HCT116 (cell line): Measurements from ENCODE around the gene GNB1. TPM values are rescaled to one million over a fixed set of nuclear protein-coding genes. Genes with fewer than 3 reads are reported as not detected.

Source experiments
- ATAC-seq: fragments of 200-7000 bp; cut with Tn5 transposase; 2 replicates; pipeline ENCODE4 v1.9.1; 2020; ENCODE audit warnings: mild to moderate bottlenecking, moderate library complexity
- BruUV-seq: library from RNA; stranded (reverse); fragments of 400-500 nt; replicated peaks from 2 replicates; lab custom pipeline; 2021; lab: Mats Ljungman, UMichigan
- CTCF ChIA-PET: fragments of 300-600 bp; sonication (Branson Sonifier 250); formaldehyde crosslinking; loops from one replicate; lab custom pipeline; 2021; ENCODE audit warnings: antibody characterized with exemption; lab: Charles Lee
- POLR2A ChIA-PET: fragments of 300-600, 350-600 bp; sonication (Branson Sonifier 250); formaldehyde crosslinking; loops from one replicate; lab custom pipeline; 2021; ENCODE audit warnings: antibody characterized with exemption; lab: Charles Lee
- RAD21 ChIA-PET, 2 experiments: fragments of 300-600 bp; sonication (Branson Sonifier 250); formaldehyde crosslinking; loops; one replicate each; lab custom pipeline; 2023; ENCODE audit warnings: low total read pairs in 2 of 2; ENCODE audit not compliant: uncharacterized antibody in 2 of 2, unreplicated experiment in 2 of 2, low non-redundant PET in 1 of 2; lab: Charles Lee
- DNase-seq: peaks from one replicate; pipeline ENCODE4 v3.0.0-alpha.2; 2010; ENCODE audit warnings: low read depth, low spot score
- H2AFZ ChIP-seq: fragments of 200-600 bp; shearing (Covaris generic), sonication (generic); 2 replicates; pipeline ENCODE4 v1.6.1; 2017; ENCODE audit warnings: low read depth, mixed run types, mixed read lengths, antibody characterized with exemption, low read length; ENCODE audit not compliant: poor library complexity, severe bottlenecking
- H3K27ac ChIP-seq: 2 replicates; pipeline ENCODE4 v1.5.1; 2012; ENCODE audit warnings: low read depth, low read length
- H3K27me3 ChIP-seq: fragments of 200-600 bp; sonication (generic); 2 replicates; pipeline ENCODE4 v1.6.1; 2016; ENCODE audit warnings: mixed run types, low read length, mixed read lengths; ENCODE audit not compliant: insufficient read depth
- H3K36me3 ChIP-seq, 2 experiments: fragments of 200-500 bp in 1 of 2; fragments of 200-600 bp in 1 of 2; sonication (Bioruptor generic) in 1 of 2; sonication (generic) in 1 of 2; 2 replicates each; pipeline versions ENCODE4 v1.5.1 to v1.6.1; 2014 to 2016; ENCODE audit warnings: low read length in 2 of 2, inconsistent platforms in 1 of 2, mixed read lengths in 1 of 2, mixed run types in 1 of 2; ENCODE audit not compliant: insufficient read depth in 2 of 2, control insufficient read depth in 1 of 2
- H3K4me1 ChIP-seq, 2 experiments: fragments of 200-600 bp in 1 of 2; sonication (generic) in 1 of 2; 2 replicates each; pipeline versions ENCODE4 v1.5.1 to v1.6.1; 2012 to 2017; ENCODE audit warnings: low read length in 2 of 2, inconsistent platforms in 1 of 2, mild to moderate bottlenecking in 1 of 2, mixed read lengths in 1 of 2, mixed run types in 1 of 2, moderate library complexity in 1 of 2; ENCODE audit not compliant: insufficient read depth in 2 of 2, control insufficient read depth in 1 of 2
- H3K4me2 ChIP-seq: fragments of 200-600 bp; sonication (generic); 2 replicates; pipeline ENCODE4 v1.6.1; 2017; ENCODE audit warnings: mixed run types, low read length, mixed read lengths
- H3K4me3 ChIP-seq, 2 experiments: fragments of 200-600 bp in 1 of 2; sonication (generic) in 1 of 2; replicated peaks in 1 of 2; 2 replicates each; pipeline ENCODE4 v1.5.1; 2011 to 2016; ENCODE audit warnings: low read length in 2 of 2, control low read depth in 1 of 2, low read depth in 1 of 2, mild to moderate bottlenecking in 1 of 2, mixed read lengths in 1 of 2, mixed run types in 1 of 2
- H3K79me2 ChIP-seq: fragments of 200-600 bp; sonication (generic); 2 replicates; pipeline ENCODE4 v1.6.1; 2017; ENCODE audit warnings: mild to moderate bottlenecking, mixed run types, low read length, moderate library complexity, mixed read lengths; ENCODE audit not compliant: insufficient read depth
- H3K9ac ChIP-seq: fragments of 200-600 bp; sonication (generic); 2 replicates; pipeline ENCODE4 v1.6.1; 2016; ENCODE audit warnings: low read length, mixed read lengths
- H3K9me2 ChIP-seq: fragments of 200-600 bp; sonication (generic), shearing (Covaris generic); 2 replicates; pipeline ENCODE4 v1.6.1; 2017; ENCODE audit warnings: mixed run types, mild to moderate bottlenecking, moderate library complexity; ENCODE audit not compliant: insufficient read depth
- H3K9me3 ChIP-seq, 2 experiments: fragments of 200-500 bp in 1 of 2; fragments of 200-600 bp in 1 of 2; sonication (Bioruptor generic) in 1 of 2; sonication (generic) in 1 of 2; 2 replicates each; pipeline ENCODE4 v1.6.1; 2014 to 2017; ENCODE audit warnings: low read length in 2 of 2, mixed read lengths in 2 of 2, inconsistent platforms in 1 of 2, low read depth in 1 of 2, mild to moderate bottlenecking in 1 of 2, mixed run types in 1 of 2, moderate library complexity in 1 of 2; ENCODE audit not compliant: control insufficient read depth in 1 of 2, insufficient read depth in 1 of 2
- H4K20me1 ChIP-seq: fragments of 200-600 bp; sonication (generic), shearing (Covaris generic); 2 replicates; pipeline ENCODE4 v1.6.1; 2017; ENCODE audit warnings: mixed run types, mild to moderate bottlenecking, moderate library complexity; ENCODE audit not compliant: insufficient read depth
- ATF3 ChIP-seq: IDR thresholded peaks from 2 replicates; pipeline ENCODE4 v1.6.1; 2012
- CBX3 ChIP-seq: IDR thresholded peaks from 2 replicates; pipeline ENCODE4 v1.6.1; 2012; ENCODE audit warnings: low read depth
- CTCF ChIP-seq, 3 experiments: fragments of 200-600 bp in 1 of 3; sonication (generic) in 1 of 3; IDR thresholded peaks in 2 of 3; conservative IDR thresholded peaks in 1 of 3; 2 replicates each; pipeline ENCODE4 v1.5.1; 2012 to 2017; ENCODE audit warnings: low read depth in 2 of 3, low read length in 2 of 3, antibody characterized with exemption in 1 of 3, borderline replicate concordance in 1 of 3, control low read depth in 1 of 3, mild to moderate bottlenecking in 1 of 3, mixed read lengths in 1 of 3, mixed run types in 1 of 3, moderate library complexity in 1 of 3; ENCODE audit not compliant: insufficient read depth in 1 of 3
- ELF1 ChIP-seq: IDR thresholded peaks from 2 replicates; pipeline ENCODE4 v1.6.1; 2012; ENCODE audit warnings: low read depth, borderline replicate concordance
- EZH2 ChIP-seq: fragments of 200-600 bp; sonication (generic); IDR thresholded peaks from 2 replicates; pipeline ENCODE4 v1.6.1; 2017; ENCODE audit warnings: antibody characterized with exemption, mixed run types
- JUND ChIP-seq: IDR thresholded peaks from 2 replicates; pipeline ENCODE4 v1.6.1; 2012
- MAX ChIP-seq: IDR thresholded peaks from 2 replicates; pipeline ENCODE4 v1.6.1; 2012
- POLR2A ChIP-seq: IDR thresholded peaks from 2 replicates; pipeline ENCODE4 v1.7.0; 2011; ENCODE audit warnings: borderline replicate concordance; ENCODE audit not compliant: insufficient read depth, insufficient read length; ENCODE audit errors: extremely low read depth
- POLR2AphosphoS5 ChIP-seq: IDR thresholded peaks from 2 replicates; pipeline ENCODE4 v1.6.1; 2011; ENCODE audit warnings: mild to moderate bottlenecking, low read depth, low read length, moderate library complexity
- RAD21 ChIP-seq: IDR thresholded peaks from 2 replicates; pipeline ENCODE4 v1.6.1; 2012; ENCODE audit warnings: low read depth, mild to moderate bottlenecking
- SIN3A ChIP-seq: IDR thresholded peaks from 2 replicates; pipeline ENCODE4 v1.6.1; 2012; ENCODE audit warnings: low read depth
- SRF ChIP-seq: IDR thresholded peaks from 2 replicates; pipeline ENCODE4 v1.6.1; 2012; ENCODE audit warnings: low read depth
- YY1 ChIP-seq: IDR thresholded peaks from 2 replicates; pipeline ENCODE4 v1.6.1; 2011; ENCODE audit warnings: low read length, low read depth, moderate library complexity, mild to moderate bottlenecking; ENCODE audit not compliant: insufficient replicate concordance; ENCODE audit errors: extremely low read depth
- ZBTB33 ChIP-seq: IDR thresholded peaks from 2 replicates; pipeline ENCODE4 v1.6.1; 2011; ENCODE audit warnings: mild to moderate bottlenecking, low read length, moderate library complexity; ENCODE audit not compliant: insufficient replicate concordance; ENCODE audit errors: extremely low read depth
- ZFX ChIP-seq: fragments of 450-650 bp; IDR thresholded peaks from 2 replicates; pipeline ENCODE4 v1.6.1; 2017
- intact Hi-C: fragments of 100-400 bp; cut with micrococcal nuclease; formaldehyde crosslinking; loops from 2 replicates; pipeline ENCODE4 v1.10.0; 2022
- total RNA-seq: library from RNA; stranded (reverse); gene quantifications from one replicate; pipeline ENCODE4 v1.2.1, GENCODE V29; 2021; ENCODE audit not compliant: unreplicated experiment

Gene GNB1
- total RNA-seq, 1 experiment from 2014 or later, result 371 TPM

GRCh38 chr1:1788136-1788535 is 102.8 kb downstream of the GNB1 start:
- Histone ChIP-seq H2AFZ (no peak overlapping the region), H3K27ac (no peak overlapping the region), H3K27me3 (no peaks in the 10 kb centered on the region), H3K4me2 (no peak overlapping the region)
- RAD21 ChIA-PET, result interaction anchor here in 1 of 2 experiments (1.2 kb wide), 1 partner anchor 118 kb away, joined by 4 read pairs; no protein-coding TSS in a partner anchor
- ATAC-seq, result no peak
- TF ChIP-seq RAD21 (no peak), ATF3 (no peak), MAX (no peak), YY1 (no peak), CBX3 (no peak), POLR2A (no peak), EZH2 (no peak)
- TF ChIP-seq, all 23 proteins: peak for 0
- no peaks in the 10 kb centered on the region for H4K20me1 ChIP-seq
- H3K9me2 ChIP-seq, result no peaks in the 10 kb centered on the region
- intact Hi-C loops, result no loop called here
- no peak overlapping the region for H3K9ac ChIP-seq
- peaks cover 19% of the 10 kb centered on the region; the same call in 1 of the 2 replicates for H3K79me2 ChIP-seq
- no TSS peak for BruUV-seq
- no peaks in the 10 kb centered on the region for H3K9me3 ChIP-seq
- ChIA-PET POLR2A (no interaction called here), CTCF (interaction anchor here (1.2 to 1.7 kb wide), 2 partner anchors 118 to 120 kb away, joined by 5 to 12 read pairs; no protein-coding TSS in a partner anchor)
- H3K4me3 ChIP-seq, result no peak overlapping the region
- peaks cover 3 to 4% of the 10 kb centered on the region in 2 experiments; a peak in 2 of 4 replicates for H3K4me1 ChIP-seq
- no peak for DNase-seq
- H3K36me3 ChIP-seq, result peaks cover 68 to 71% of the 10 kb centered on the region in 2 experiments

- no peaks in the 10 kb centered on the region for H3K27me3 ChIP-seq
- peaks cover 5 to 13% of the 10 kb centered on the region in 2 experiments; a peak in 3 of 4 replicates for H3K4me1 ChIP-seq
- no peak for ATAC-seq
- ChIA-PET RAD21 (no interaction called here), CTCF (no interaction called here), POLR2A (no interaction called here)
- peaks cover 17% of the 10 kb centered on the region; the same call in 1 of the 2 replicates for H3K79me2 ChIP-seq
- no peak overlapping the region for H3K27ac ChIP-seq
- H3K36me3 ChIP-seq, result peaks cover 59 to 62% of the 10 kb centered on the region in 2 experiments
- no peak overlapping the region for H3K9ac ChIP-seq
- no peak overlapping the region for H3K4me3 ChIP-seq
- no peak overlapping the region for H3K4me2 ChIP-seq
- no peaks in the 10 kb centered on the region for H4K20me1 ChIP-seq
- DNase-seq, result no peak
- no peaks in the 10 kb centered on the region for H3K9me3 ChIP-seq
- BruUV-seq, result no TSS peak
- intact Hi-C loops, result no loop called here
- no peak overlapping the region for H2AFZ ChIP-seq
- H3K9me2 ChIP-seq, result no peaks in the 10 kb centered on the region
- no peak for TF ChIP-seq SIN3A
- no peak for TF ChIP-seq JUND
- TF ChIP-seq CTCF (IDR thresholded peaks at IDR 0.05 in 2 of 3, conservative IDR thresholded peaks at IDR 0.05 in 1 of 3; ENCODE audit: borderline replicate concordance in 1 of 3, insufficient read depth in 1 of 3, low read depth in 2 of 3, low read length in 2 of 3), result no peak
- TF ChIP-seq ZFX, result no peak
- no peak for TF ChIP-seq POLR2AphosphoS5
- TF ChIP-seq ZBTB33, result no peak
- no peak for TF ChIP-seq SRF
- no peak for TF ChIP-seq ELF1
- no peak for TF ChIP-seq ATF3
These were observed 103.9 kb downstream of the GNB1 start for GRCh38 chr1:1786836-1787605.
